Measurements from ENCODE around the gene TECPR2.

DNA sequence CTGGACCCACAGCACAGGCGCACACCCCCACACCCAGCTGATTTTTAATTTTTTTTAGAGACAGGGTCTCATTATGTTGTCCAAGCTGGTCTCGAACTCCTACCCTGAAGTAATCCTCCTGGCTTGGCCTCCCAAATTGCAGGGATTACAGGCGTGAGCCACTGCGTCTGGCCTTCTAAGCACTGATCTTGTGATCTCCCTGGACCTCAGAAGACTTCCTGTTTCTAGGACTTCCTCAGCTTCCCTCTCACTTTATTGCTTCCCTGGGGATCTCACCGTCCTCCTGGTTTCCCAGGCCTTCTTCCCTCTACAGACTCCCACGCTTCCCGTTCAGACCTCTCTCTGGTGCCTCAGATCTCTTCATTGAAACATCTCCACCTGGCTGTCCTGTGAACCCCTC is 29.4 kb upstream of the TECPR2 start:
- TF ChIP-seq EZH2 (IDR thresholded peaks at IDR 0.05; ENCODE audit: borderline replicate concordance): no peak
- TF ChIP-seq, protein P1, sequence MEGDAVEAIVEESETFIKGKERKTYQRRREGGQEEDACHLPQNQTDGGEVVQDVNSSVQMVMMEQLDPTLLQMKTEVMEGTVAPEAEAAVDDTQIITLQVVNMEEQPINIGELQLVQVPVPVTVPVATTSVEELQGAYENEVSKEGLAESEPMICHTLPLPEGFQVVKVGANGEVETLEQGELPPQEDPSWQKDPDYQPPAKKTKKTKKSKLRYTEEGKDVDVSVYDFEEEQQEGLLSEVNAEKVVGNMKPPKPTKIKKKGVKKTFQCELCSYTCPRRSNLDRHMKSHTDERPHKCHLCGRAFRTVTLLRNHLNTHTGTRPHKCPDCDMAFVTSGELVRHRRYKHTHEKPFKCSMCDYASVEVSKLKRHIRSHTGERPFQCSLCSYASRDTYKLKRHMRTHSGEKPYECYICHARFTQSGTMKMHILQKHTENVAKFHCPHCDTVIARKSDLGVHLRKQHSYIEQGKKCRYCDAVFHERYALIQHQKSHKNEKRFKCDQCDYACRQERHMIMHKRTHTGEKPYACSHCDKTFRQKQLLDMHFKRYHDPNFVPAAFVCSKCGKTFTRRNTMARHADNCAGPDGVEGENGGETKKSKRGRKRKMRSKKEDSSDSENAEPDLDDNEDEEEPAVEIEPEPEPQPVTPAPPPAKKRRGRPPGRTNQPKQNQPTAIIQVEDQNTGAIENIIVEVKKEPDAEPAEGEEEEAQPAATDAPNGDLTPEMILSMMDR (IDR thresholded peaks at IDR 0.05; ENCODE audit: poor library complexity): no peak
- TF ChIP-seq EZH2phosphoT487 (IDR thresholded peaks at IDR 0.05; ENCODE audit: low read depth, severe bottlenecking, unreplicated experiment): no peak
